ENCODE data around the gene VIP.
"Not testable (repeated sequence)": the region's sequence is repeated elsewhere in the genome, so short reads cannot be mapped to it uniquely, and the experiment has no call there.

VIP gene

DNA sequence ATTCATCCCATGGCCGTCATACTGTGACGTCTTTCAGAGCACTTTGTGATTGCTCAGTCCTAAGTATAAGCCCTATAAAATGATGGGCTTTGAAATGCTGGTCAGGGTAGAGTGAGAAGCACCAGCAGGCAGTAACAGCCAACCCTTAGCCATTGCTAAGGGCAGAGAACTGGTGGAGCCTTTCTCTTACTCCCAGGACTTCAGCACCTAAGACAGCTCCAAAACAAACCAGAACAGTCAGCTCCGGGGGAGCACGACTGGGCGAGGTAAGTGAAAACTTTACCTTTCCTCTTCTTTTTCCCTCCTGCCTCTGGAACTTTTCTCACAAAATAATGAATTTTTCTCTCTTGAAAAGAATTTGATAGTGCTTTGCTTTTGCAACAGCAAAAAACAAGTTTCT, at the start of gene VIP:
Gene VIP (plus strand): TSS at position 104 of the 400 bp plus-strand sequence. CDS start 1,381 bp downstream, outside the sequence.
- TF ChIP-seq, protein P1, sequence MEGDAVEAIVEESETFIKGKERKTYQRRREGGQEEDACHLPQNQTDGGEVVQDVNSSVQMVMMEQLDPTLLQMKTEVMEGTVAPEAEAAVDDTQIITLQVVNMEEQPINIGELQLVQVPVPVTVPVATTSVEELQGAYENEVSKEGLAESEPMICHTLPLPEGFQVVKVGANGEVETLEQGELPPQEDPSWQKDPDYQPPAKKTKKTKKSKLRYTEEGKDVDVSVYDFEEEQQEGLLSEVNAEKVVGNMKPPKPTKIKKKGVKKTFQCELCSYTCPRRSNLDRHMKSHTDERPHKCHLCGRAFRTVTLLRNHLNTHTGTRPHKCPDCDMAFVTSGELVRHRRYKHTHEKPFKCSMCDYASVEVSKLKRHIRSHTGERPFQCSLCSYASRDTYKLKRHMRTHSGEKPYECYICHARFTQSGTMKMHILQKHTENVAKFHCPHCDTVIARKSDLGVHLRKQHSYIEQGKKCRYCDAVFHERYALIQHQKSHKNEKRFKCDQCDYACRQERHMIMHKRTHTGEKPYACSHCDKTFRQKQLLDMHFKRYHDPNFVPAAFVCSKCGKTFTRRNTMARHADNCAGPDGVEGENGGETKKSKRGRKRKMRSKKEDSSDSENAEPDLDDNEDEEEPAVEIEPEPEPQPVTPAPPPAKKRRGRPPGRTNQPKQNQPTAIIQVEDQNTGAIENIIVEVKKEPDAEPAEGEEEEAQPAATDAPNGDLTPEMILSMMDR (IDR thresholded peaks at IDR 0.05; ENCODE audit: extremely low read depth, missing control alignments) = no peak
- DNase-seq (ENCODE audit: low spot score) = no peak

DNA sequence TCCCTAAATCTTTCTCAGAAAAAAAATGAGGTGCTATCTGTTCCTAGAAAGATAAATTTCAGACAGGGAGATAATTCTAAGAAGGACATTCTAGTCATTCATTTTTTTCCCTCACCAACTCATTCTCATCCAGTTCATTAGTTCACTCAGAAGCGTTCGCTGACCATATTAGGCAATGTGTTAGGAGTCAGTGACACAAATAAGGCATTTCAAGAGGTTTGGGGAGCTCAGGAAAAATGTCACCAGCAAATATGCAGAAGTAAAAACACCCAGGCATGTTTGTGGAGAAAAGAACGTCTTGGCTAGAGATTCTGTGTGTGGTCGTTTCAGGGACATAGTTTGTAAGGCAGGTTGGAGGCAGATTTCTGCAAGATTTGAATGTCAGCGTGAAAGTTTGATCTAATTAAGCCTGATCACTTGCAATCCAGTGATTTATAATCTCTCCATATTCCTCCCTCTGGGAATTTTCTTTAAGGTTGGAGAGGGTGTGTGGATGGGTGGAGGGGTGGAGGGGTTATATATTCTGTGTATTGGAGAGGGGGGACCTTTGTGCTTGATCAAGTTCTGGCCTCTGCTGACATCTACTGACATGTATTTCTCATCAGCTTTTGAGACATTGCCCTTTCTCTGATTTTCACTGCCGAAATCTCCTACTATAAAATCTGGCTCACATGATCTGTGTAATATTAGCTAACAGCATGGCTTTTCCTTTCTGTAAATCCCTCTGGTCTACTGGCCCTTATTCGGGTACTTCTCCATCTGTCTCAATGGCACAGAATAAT, 49.3 kb upstream of the VIP start:
- TF ChIP-seq, protein P1 (IDR thresholded peaks at IDR 0.05; ENCODE audit: extremely low read depth, missing control alignments) = no peak
- DNase-seq (ENCODE audit: low spot score) = no peak

DNA sequence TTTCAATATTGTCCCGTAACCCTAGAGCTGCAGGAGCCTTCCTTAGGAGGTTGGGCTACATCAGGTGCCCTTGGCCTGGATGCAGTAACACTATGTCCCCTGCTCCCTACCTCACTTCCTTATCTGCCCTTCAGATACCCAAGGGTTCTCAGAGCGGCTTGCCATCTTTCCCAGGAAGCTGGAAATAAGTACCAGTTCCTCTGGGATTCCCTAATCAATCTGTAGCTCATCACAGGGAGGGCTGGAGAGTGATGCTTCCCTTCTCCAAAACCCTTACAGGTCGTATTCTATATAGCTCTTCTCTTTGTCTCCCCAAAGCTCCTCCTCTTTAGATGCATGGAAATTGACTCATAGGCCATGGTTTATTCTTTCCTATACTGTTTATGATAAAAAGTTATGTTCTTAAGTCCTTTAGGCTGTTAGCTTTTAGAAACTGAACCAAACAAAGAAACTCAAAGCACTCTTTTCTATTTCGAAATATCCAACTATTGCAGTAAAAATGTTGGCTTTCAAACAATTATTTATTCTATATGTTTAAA, 48.7 kb upstream of the VIP start:
- TF ChIP-seq, protein P1 (IDR thresholded peaks at IDR 0.05; ENCODE audit: extremely low read depth, missing control alignments) = no peak
- DNase-seq (ENCODE audit: low spot score) = no peak

- DNase-seq (ENCODE audit: low spot score) = not testable (repeated sequence)
Measured at GRCh38 chr6:152703750-152704149, 46.8 kb upstream of the VIP start.

- TF ChIP-seq, protein P1 (IDR thresholded peaks at IDR 0.05; ENCODE audit: extremely low read depth, missing control alignments) = no peak
- no peak for DNase-seq (ENCODE audit: low spot score)
Measured at GRCh38 chr6:152705327-152705726, 45.3 kb upstream of the VIP start.

DNA sequence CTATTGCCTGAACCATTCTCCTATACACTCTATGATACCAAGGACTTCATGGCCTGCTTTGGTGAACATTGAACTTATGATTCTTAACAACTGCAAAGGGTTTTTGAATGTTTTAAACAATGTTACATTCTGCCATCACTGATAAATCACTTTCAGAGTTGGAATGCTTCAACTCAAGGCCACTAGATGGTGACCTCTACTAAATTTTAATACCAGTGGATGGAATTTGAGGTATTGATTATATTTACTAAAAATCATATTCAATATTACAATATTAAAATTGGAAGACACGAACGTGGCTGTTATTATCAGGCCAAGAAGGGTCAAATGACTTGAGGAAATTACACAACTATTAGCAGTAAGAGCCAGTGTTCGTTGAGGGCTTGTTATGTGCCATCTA, 34.3 kb upstream of the VIP start:
- no peak for DNase-seq (ENCODE audit: low spot score)
- TF ChIP-seq, protein P1 (IDR thresholded peaks at IDR 0.05; ENCODE audit: extremely low read depth, missing control alignments) = no peak

DNA sequence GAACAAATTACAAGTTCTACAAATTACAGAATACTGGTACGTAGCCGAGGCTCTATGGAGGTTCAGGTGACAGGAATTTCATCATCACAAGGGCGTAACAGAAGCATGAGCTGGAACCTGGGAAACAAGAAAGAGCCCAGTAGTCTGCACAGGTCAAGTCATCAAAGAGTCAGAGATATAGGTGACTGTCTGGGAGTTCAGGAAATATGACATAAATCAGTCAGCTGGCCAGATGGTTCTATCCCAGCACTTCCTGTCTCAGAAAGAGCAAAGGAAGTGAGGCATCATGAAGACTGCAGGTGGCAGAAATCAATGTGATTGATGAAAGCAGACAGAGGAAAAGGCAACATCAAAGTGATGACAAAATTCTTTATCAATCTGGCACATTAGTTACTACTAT, 29.6 kb upstream of the VIP start:
- no peak for DNase-seq (ENCODE audit: low spot score)
- TF ChIP-seq, protein P1 (IDR thresholded peaks at IDR 0.05; ENCODE audit: extremely low read depth, missing control alignments) = no peak

DNA sequence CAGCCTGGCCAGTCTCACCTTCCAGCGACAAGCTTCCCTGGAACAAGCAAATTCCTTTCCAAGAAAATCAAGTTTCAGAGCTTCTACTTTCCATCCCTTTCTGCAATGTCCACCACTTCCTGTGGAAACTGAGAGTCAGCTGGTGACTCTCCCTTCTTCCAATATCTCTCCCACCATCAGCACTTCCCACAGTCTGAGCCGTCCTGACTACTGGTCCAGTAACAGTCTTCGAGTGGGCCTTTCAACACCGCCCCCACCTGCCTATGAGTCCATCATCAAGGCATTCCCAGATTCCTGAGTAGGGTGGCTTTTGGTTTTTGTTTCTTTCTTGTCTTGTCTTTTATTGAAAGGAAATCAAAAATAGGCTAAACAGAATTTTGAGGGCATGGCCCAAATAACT, 28.6 kb upstream of the VIP start:
- TF ChIP-seq, protein P1 (IDR thresholded peaks at IDR 0.05; ENCODE audit: extremely low read depth, missing control alignments) = no peak
- DNase-seq (ENCODE audit: low spot score) = no peak
